ENCODE results near the gene GABRB3.

DNA sequence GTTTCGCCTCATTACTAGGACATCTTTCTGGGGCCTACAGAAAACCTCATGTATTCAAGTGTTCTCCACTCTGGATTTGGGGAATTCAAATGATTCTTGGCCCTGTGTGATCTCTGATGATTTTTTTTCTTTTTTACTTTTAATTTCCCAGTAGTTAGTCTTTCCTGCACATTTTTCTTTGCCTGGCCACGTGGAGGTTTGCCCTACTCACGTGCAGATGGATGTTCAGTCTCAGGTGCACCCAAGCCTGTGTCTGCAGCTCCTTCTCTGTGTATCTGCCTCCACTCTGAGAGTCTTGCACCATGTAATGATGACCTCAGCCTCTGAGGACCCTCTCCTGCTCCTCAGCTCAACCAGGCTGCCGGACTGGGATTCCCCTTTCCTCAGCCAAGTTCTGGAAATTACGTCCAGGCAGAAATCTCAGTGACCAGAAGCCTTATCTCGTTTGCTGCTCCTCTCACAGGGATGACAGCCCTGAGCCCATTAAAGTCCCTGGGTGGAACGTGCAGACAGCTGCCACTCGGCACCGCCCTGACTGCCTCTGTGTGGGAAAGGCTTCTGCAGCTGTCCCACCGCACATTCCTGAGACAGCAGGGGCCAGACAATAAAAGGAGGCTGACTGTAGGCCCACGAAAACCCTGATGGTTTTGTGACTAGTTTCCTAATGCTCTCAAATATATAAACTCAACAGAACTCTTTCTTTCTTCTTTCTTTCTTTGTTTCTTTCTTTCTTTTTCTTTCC lies 31.4 kb upstream of the GABRB3 start:
- TF ChIP-seq, protein P1, sequence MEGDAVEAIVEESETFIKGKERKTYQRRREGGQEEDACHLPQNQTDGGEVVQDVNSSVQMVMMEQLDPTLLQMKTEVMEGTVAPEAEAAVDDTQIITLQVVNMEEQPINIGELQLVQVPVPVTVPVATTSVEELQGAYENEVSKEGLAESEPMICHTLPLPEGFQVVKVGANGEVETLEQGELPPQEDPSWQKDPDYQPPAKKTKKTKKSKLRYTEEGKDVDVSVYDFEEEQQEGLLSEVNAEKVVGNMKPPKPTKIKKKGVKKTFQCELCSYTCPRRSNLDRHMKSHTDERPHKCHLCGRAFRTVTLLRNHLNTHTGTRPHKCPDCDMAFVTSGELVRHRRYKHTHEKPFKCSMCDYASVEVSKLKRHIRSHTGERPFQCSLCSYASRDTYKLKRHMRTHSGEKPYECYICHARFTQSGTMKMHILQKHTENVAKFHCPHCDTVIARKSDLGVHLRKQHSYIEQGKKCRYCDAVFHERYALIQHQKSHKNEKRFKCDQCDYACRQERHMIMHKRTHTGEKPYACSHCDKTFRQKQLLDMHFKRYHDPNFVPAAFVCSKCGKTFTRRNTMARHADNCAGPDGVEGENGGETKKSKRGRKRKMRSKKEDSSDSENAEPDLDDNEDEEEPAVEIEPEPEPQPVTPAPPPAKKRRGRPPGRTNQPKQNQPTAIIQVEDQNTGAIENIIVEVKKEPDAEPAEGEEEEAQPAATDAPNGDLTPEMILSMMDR (IDR thresholded peaks at IDR 0.05) = no peak
- no peak for TF ChIP-seq EP300 (IDR thresholded peaks at IDR 0.05)

Data from tibial nerve (tissue), 4 donors.